Activated CD8-positive, alpha-beta T cell treated with anti-CD3 and anti-CD28 coated beads, Interleukin-2, amount 10 ng/mL, durations not matched to agents 7 days and 5 days (primary cell): ENCODE results near the gene HMOX1. TPM values are rescaled to one million over a fixed set of nuclear protein-coding genes. Genes with fewer than 3 reads are reported as not detected.
"Not testable (repeated sequence)": the region's sequence is repeated elsewhere in the genome, so short reads cannot be mapped to it uniquely, and the experiment has no call there.

Experiments used
- ATAC-seq: fragments of 150-1000 bp; cut with Tn5 transposase; one replicate; pipeline ENCODE4 v1.10.0; 2021; ENCODE audit warnings: moderate library complexity
- CTCF ChIA-PET: fragments of 350-600 bp; sonication (Branson Sonifier 250); formaldehyde crosslinking; loops from one replicate; lab custom pipeline; 2021; ENCODE audit warnings: antibody characterized with exemption; lab: Charles Lee
- POLR2A ChIA-PET: fragments of 350-600 bp; sonication (Branson Sonifier 250); formaldehyde crosslinking; loops from one replicate; lab custom pipeline; 2021; ENCODE audit warnings: antibody characterized with exemption; lab: Charles Lee
- DNase-seq: peaks from one replicate; pipeline ENCODE4 v3.0.0-alpha.2; 2020
- H3K27ac Mint-ChIP-seq: one replicate; pipeline ENCODE4 v1.8.0; 2021; ENCODE audit warnings: mild to moderate bottlenecking, mixed read lengths
- H3K27me3 Mint-ChIP-seq: one replicate; pipeline ENCODE4 v1.8.0; 2021; ENCODE audit warnings: low read depth, mixed read lengths
- H3K36me3 Mint-ChIP-seq: one replicate; pipeline ENCODE4 v1.8.0; 2021; ENCODE audit warnings: low read depth, mixed read lengths
- H3K4me1 Mint-ChIP-seq: one replicate; pipeline ENCODE4 v1.8.0; 2021; ENCODE audit warnings: low read depth, mixed read lengths
- H3K4me3 Mint-ChIP-seq: one replicate; pipeline ENCODE4 v1.8.0; 2021; ENCODE audit warnings: mild to moderate bottlenecking, mixed read lengths
- H3K9me3 Mint-ChIP-seq: one replicate; pipeline ENCODE4 v1.8.0; 2022; ENCODE audit warnings: mixed read lengths; ENCODE audit not compliant: insufficient read depth
- total RNA-seq, 2 experiments: library from RNA; stranded (reverse); gene quantifications; one replicate each; pipeline ENCODE4 v1.2.3, GENCODE V29; 2021

HMOX1 gene
- total RNA-seq, 2 experiments from 2014 or later = 0.34 to 0.68 TPM

DNA sequence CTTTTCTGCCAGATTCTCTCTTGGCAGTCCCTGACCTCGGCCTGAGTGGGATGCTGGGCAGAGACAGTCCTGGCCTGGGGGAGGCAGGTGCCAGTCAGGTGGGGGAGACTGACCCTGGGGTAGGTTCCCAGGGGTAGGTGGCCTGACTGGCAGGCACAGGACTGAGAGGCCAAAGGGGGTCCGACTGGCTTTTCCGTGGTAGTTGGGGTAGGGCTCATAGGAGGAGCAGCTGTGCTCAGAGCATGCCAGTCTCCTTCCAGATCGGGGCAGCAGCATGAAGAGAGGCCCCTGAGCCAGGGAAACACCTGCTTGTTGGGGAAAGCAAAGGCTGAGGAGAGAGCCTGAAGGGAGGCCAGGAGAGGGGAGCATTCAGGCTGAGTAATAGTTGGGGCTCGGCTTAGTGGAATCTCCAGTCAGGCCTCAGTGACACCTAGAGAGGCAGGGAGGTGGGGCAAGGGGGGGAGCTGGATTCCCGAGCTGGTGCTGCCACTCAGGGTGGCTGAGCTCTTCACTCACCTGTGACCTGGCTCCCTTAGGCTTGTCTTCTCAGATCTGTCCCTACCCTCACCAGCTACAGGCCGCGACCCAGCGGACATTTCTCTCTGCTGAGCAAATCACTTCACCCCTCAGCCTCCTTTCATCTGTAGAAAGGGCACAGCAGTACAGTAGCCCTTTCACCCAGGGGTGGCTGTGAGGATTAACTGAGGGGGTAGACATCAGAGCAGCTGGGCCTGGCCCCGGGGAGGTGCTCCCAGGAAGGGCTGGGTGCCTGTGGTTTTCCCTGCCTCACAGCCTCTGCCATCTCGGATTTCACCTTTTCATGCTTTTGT is 45.3 kb downstream of the HMOX1 start:
- DNase-seq (no peak), ATAC-seq (peak; percentile 18)
- H3K9me3 Mint-ChIP-seq = no peaks in the 10 kb centered on the region
- H3K4me1 Mint-ChIP-seq = no peaks in the 10 kb centered on the region
- no peaks in the 10 kb centered on the region for H3K27me3 Mint-ChIP-seq
- peak overlapping the region; percentile 64 for H3K27ac Mint-ChIP-seq
- POLR2A ChIA-PET = interaction anchor here (0.8 to 1.5 kb wide), 2 partner anchors 9 to 25 kb away, joined by 4 to 6 read pairs; no protein-coding TSS in a partner anchor
- H3K4me3 Mint-ChIP-seq = no peak overlapping the region
- CTCF ChIA-PET = no interaction called here
- peaks cover 62% of the 10 kb centered on the region for H3K36me3 Mint-ChIP-seq

DNA sequence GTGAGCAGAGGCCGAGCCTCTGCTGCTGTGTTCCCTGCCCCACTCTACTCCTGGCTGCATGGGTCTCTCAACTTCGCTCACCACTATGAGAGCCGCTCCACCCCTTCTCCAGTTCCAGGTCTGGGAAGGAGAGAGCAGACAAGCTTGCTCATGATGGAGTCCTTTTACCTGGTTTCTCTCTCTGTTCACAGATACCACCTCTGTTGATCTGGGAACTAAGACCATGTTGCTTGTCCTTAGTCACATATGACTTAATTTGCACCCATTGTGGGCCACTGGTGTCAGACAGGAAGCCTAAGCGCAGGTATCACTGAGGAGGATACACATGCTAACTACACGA is 45.9 kb downstream of the HMOX1 start:
- no peaks in the 10 kb centered on the region for H3K27me3 Mint-ChIP-seq
- no peaks in the 10 kb centered on the region for H3K9me3 Mint-ChIP-seq
- H3K27ac Mint-ChIP-seq = peak overlapping the region; percentile 37
- no peak for DNase-seq
- no peak for ATAC-seq
- no peak overlapping the region for H3K4me3 Mint-ChIP-seq
- POLR2A ChIA-PET = interaction anchor here (0.8 to 1.5 kb wide), 2 partner anchors 9 to 25 kb away, joined by 4 to 6 read pairs; no protein-coding TSS in a partner anchor
- peaks cover 63% of the 10 kb centered on the region for H3K36me3 Mint-ChIP-seq
- CTCF ChIA-PET = no interaction called here
- H3K4me1 Mint-ChIP-seq = no peaks in the 10 kb centered on the region

DNA sequence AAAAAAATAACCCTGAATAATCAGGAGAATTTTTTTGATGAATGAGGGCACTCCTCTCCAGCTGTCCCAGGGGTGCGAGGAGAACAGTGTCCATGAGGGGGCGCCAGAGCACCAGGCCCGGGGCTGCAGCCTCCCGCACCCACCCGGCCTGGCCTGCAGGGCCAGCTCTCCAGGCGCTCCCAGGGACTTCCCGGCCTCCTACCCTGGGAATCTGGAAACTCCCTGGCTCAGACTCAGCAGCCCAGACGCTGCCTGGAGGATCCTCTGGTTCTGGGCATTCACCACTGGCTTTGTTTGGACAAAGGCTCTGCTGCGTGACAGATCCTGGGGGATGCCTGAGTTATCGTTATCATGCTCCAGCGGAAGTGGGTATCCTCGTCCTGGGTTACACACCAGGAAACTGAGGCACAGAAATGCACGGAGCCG is 50.0 kb downstream of the HMOX1 start:
- ChIA-PET POLR2A (interaction anchor here (1.4 kb wide), 1 partner anchor 9 kb away, joined by 3 read pairs; no protein-coding TSS in a partner anchor), CTCF (interaction anchor here (0.7 to 3.0 kb wide), 8 partner anchors 11 to 153 kb away, joined by 3 to 16 read pairs (median 3); no protein-coding TSS in a partner anchor)
- H3K27ac Mint-ChIP-seq = no peak overlapping the region
- H3K4me3 Mint-ChIP-seq = no peak overlapping the region
- peaks cover 5% of the 10 kb centered on the region for H3K9me3 Mint-ChIP-seq
- H3K4me1 Mint-ChIP-seq = no peaks in the 10 kb centered on the region
- DNase-seq (peak; percentile 63), ATAC-seq (peak; percentile 72)
- H3K36me3 Mint-ChIP-seq = peaks cover 64% of the 10 kb centered on the region
- no peaks in the 10 kb centered on the region for H3K27me3 Mint-ChIP-seq

DNA sequence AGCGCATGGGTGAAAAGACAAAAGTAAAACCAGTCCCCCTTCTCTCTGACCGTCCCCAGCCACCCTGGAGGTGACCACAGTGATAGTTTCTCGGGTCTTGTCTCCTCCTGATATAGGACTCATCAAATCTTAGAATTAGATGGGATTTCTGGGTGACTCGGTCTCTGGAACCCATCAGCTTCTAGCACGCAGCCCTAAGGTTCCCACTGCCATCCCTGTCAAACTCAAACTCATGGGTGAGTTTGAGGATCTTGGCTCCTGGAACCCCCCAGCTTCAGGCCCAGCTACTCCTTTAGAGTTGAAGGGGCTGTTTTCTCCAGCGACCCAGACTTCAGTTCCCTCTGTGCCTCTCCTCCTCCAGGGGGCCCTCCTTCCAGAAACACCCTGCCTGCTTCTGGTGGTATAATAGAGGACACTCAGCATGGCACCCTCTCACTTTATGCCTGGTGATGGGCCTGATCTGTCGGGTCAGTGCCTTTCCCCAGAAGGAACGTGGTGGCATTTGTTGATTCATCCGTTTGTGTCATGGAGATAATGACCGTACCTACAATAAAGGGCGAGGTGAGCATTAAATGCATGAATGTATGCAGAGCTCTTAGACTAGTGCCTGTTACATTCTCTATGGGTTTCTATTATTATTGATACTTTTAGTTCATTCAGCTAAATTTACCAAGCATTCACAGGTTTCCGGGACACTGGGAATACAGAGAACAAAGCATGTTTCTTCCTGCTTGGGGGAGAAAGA is 50.8 kb downstream of the HMOX1 start:
- ChIA-PET CTCF (interaction anchor here (0.6 to 3.0 kb wide), 4 partner anchors 13 to 152 kb away, joined by 3 to 16 read pairs (median 4); no protein-coding TSS in a partner anchor), POLR2A (interaction anchor here (1.0 kb wide), 1 partner anchor 29 kb away, joined by 3 read pairs; no protein-coding TSS in a partner anchor)
- Mint-ChIP-seq H3K4me3 (no peak overlapping the region), H3K27me3 (no peaks in the 10 kb centered on the region), H3K27ac (no peak overlapping the region), H3K36me3 (peaks cover 63% of the 10 kb centered on the region), H3K9me3 (peaks cover 5% of the 10 kb centered on the region), H3K4me1 (no peaks in the 10 kb centered on the region)
- ATAC-seq (no peak), DNase-seq (no peak)

DNA sequence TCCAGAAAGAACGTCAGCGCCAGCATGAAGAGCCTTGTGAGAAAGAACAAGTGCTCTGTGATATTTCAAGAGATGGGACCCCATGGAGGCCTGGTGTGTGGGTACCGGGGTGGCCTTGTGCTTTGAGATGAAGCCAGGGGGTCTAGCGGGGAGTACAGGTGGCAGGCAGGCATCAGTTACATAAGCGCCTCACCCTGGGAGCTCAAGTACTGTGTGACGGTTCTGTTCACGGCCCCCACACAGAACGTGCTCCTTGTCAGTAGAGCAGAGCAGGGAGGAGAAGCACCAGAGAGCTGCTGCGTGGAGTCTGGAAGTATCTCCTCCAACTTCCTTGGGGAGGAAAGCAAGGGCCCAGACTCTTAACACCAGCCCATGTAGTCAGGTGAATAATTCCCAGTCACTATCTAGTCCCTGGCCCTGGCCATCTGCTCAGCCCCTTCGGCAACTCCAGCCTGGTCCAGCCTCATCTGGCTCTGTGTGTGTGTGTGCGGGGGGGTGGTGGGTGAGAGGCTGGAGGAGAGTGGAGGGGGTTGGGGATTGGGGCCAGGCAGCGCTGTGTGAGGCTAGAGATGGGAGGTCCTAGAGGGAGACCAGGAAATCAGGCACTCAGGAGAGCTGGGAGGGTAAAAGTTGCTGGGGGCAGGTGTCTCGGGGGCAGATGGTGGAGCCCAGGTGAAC is 51.5 kb downstream of the HMOX1 start:
- H3K4me1 Mint-ChIP-seq = no peaks in the 10 kb centered on the region
- ATAC-seq (no peak), DNase-seq (no peak)
- ChIA-PET POLR2A (interaction anchor here (1.0 kb wide), 1 partner anchor 29 kb away, joined by 3 read pairs; no protein-coding TSS in a partner anchor), CTCF (interaction anchor here (0.6 to 3.0 kb wide), 3 partner anchors 13 to 151 kb away, joined by 3 to 16 read pairs (median 3); no protein-coding TSS in a partner anchor)
- H3K27me3 Mint-ChIP-seq = no peaks in the 10 kb centered on the region
- peaks cover 61% of the 10 kb centered on the region for H3K36me3 Mint-ChIP-seq
- peaks cover 5% of the 10 kb centered on the region for H3K9me3 Mint-ChIP-seq
- H3K4me3 Mint-ChIP-seq = no peak overlapping the region
- H3K27ac Mint-ChIP-seq = no peak overlapping the region

DNA sequence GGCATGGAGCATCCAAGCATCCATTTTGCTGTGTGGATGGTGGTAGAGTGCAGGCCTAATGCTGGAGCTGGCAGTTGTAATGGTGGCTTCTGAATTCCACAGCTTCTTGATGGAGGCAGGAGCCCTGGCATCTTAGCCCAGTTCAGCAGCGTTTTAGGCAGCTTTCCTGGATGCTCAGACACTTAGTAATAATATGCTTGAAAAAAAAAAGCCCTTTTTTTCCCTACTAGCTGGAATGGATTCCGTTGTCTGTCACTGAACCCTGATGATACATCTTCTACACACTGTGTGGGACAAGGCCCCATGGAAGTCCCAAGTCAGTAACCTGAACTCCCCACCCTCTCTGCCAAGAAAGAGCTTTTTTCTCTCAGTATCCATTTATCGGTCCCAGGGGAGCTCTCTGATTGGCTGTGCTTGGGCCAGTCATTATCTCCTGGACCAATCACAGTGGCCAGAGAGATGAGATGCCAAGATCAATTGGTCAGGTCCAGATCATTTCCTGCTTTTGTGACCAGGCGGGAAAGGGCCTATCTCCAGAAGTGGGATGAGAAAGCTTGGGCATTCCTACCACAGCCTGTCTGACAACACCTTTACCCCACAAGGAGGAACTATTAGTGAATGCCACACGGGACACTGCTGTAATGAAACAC is 53.3 kb downstream of the HMOX1 start:
- Mint-ChIP-seq H3K4me1 (no peaks in the 10 kb centered on the region), H3K9me3 (peaks cover 5% of the 10 kb centered on the region), H3K4me3 (no peak overlapping the region), H3K36me3 (peaks cover 74% of the 10 kb centered on the region), H3K27ac (no peak overlapping the region), H3K27me3 (no peaks in the 10 kb centered on the region)
- ATAC-seq = no peak
- POLR2A ChIA-PET = interaction anchor here (1.2 kb wide), 1 partner anchor 9 kb away, joined by 4 read pairs; no protein-coding TSS in a partner anchor
- CTCF ChIA-PET = no interaction called here
- no peak for DNase-seq

DNA sequence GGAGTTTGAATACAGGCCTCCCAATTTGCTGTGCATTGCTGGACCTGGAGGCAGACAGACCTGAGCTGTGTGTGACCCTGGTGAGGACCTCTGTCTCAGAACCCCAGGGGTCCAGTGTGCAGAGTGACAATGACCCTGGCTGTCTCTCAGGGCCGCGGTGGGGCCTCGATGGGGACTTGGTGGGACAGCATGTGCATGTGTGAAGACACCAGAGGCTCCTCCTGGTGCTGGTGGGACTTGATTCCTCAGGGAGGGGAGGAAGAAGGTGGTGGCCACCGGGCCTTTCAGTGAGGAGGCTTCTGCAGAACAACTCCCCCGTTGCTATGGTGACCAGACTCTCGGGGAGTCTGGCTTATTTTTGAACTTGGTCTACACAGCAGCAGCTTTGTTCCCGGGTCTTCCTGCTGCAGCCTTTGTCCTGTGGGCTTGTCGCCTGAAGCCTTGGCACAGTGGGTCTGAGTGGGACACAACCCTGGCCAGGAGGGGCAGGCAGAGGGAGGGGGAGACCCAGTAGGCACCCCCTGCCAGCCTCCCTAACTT is 54.4 kb downstream of the HMOX1 start:
- peaks cover 70% of the 10 kb centered on the region for H3K36me3 Mint-ChIP-seq
- no peaks in the 10 kb centered on the region for H3K4me1 Mint-ChIP-seq
- CTCF ChIA-PET = no interaction called here
- no peak for DNase-seq
- H3K9me3 Mint-ChIP-seq = peaks cover 5% of the 10 kb centered on the region
- POLR2A ChIA-PET = no interaction called here
- no peaks in the 10 kb centered on the region for H3K27me3 Mint-ChIP-seq
- no peak overlapping the region for H3K27ac Mint-ChIP-seq
- no peak for ATAC-seq
- no peak overlapping the region for H3K4me3 Mint-ChIP-seq

DNA sequence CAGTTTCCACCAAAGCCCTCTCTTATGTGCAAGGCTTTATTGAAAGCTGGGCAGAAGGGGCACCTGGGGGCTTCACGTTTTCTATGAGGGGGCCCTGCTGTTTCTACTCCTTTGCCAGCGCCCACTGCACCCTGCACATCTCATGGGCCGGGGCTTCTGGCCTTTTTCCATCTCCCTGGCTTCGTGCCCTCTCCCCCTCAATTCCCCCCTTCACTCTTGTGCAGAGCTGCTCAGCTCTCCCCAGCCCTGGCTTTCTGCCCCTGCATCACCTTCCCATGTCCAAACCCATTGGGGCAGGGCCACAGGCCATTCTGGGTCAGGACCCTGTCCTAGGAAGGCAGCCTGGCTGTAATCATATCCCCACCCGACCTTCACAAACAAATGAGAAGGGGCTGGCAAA is 55.5 kb downstream of the HMOX1 start:
- H3K9me3 Mint-ChIP-seq = peaks cover 5% of the 10 kb centered on the region
- no peaks in the 10 kb centered on the region for H3K27me3 Mint-ChIP-seq
- ChIA-PET POLR2A (no interaction called here), CTCF (no interaction called here)
- H3K4me3 Mint-ChIP-seq = no peak overlapping the region
- DNase-seq = no peak
- H3K36me3 Mint-ChIP-seq = peaks cover 66% of the 10 kb centered on the region
- no peaks in the 10 kb centered on the region for H3K4me1 Mint-ChIP-seq
- ATAC-seq = no peak
- no peak overlapping the region for H3K27ac Mint-ChIP-seq

DNA sequence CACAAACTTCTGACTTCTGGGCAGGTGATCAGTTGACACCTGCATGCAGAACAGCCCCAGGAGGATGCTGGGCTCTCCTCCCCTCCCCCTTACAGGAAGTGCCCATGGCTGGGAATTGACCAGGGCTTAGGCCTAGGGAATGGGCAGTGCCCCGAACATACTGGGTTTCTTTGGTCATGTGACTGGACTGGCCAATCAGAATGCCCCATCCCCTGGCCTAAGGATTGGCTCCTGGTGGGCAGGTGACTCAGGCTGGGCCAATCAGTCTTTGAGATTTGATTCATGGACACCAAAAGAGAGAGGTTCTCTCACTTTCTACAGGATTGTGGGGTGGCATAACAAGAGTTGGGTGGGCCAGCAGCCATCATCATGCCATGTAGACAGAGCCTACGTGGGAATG is 56.2 kb downstream of the HMOX1 start:
- Mint-ChIP-seq H3K4me1 (no peaks in the 10 kb centered on the region), H3K4me3 (no peak overlapping the region), H3K36me3 (peaks cover 61% of the 10 kb centered on the region), H3K9me3 (peaks cover 3% of the 10 kb centered on the region), H3K27ac (peak overlapping the region; percentile 55), H3K27me3 (no peaks in the 10 kb centered on the region)
- DNase-seq (peak; percentile 31), ATAC-seq (no peak)
- CTCF ChIA-PET = no interaction called here
- POLR2A ChIA-PET = no interaction called here

DNA sequence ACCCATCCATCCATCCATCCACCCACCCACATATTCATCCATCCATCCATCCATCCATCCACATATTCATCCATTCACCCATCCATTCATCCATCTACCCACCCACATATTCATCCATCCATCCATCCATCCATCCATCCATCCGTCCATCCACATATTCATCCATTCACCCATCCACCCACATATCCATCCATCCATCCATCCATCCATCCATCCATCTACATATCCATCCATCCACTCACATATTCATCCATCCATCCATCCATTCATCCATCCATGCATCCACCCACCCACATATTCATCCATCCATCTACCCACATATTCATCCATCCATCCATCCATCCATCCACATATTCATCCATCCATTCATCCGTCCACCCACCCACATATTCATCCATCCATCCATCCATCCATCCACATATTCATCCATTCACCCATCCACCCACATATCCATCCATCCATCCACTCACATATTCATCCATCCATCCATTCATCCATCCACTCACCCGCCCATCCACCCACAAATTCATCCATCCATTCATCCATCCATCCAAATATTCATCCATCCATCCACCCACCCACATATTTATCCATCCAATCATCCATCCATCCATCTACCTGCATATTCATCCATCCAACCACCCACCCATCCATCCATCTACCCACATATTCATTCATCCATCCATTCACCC is 57.9 kb downstream of the HMOX1 start:
- H3K9me3 Mint-ChIP-seq, H3K4me3 Mint-ChIP-seq, CTCF ChIA-PET, POLR2A ChIA-PET, DNase-seq, ATAC-seq, H3K4me1 Mint-ChIP-seq, H3K27me3 Mint-ChIP-seq, H3K27ac Mint-ChIP-seq: not testable (repeated sequence)
- peaks cover 47% of the 10 kb centered on the region for H3K36me3 Mint-ChIP-seq
